GM12878 (cell line): ENCODE results near the gene EFNB2. TPM values are rescaled to one million over a fixed set of nuclear protein-coding genes. Genes with fewer than 3 reads are reported as not detected.

Source experiments
- ATAC-seq: fragments of 200-7000 bp; cut with Tn5 transposase; 3 replicates; pipeline ENCODE4 v1.9.1; 2020; ENCODE audit warnings: mild to moderate bottlenecking, moderate library complexity
- BruUV-seq: library from RNA; stranded (reverse); fragments of 400-500 nt; replicated peaks from 2 replicates; lab custom pipeline; 2021; lab: Mats Ljungman, UMichigan
- CTCF ChIA-PET: fragments of 300-600 bp; sonication (Branson Sonifier 250); formaldehyde crosslinking; extraction: SDS; loops from one replicate; lab custom pipeline; 2021; ENCODE audit warnings: inconsistent platforms; lab: Yijun Ruan, JAX
- POLR2A ChIA-PET: fragments of 350-600 bp; formaldehyde crosslinking; extraction: SDS; loops from one replicate; lab custom pipeline; 2021; ENCODE audit warnings: inconsistent platforms; lab: Charles Lee
- RAD21 ChIA-PET: fragments of 300-600 bp; sonication (Branson Sonifier 250); formaldehyde crosslinking; loops from one replicate; lab custom pipeline; 2023; ENCODE audit warnings: antibody characterized with exemption; ENCODE audit not compliant: unreplicated experiment; lab: Charles Lee
- SMC1A ChIA-PET: fragments of 300-600 bp; sonication (Branson Sonifier 250); formaldehyde crosslinking; loops from one replicate; lab custom pipeline; 2023; ENCODE audit not compliant: unreplicated experiment, uncharacterized antibody; lab: Charles Lee
- DNase-seq: peaks from one replicate; pipeline ENCODE4 v3.0.0-alpha.2; 2011; ENCODE audit warnings: low read depth, low spot score
- FAIRE-seq: peaks from 3 replicates; lab custom pipeline; 2011; peaks lifted over from hg19 to GRCh38; lab: Jason Lieb, UNC
- H2AFZ ChIP-seq: 2 replicates; pipeline ENCODE4 v1.6.0; 2011; ENCODE audit warnings: low read depth, low read length, control low read depth; ENCODE audit not compliant: control insufficient read depth
- H3K27ac ChIP-seq: 2 replicates; pipeline ENCODE4 v1.5.1; 2011; ENCODE audit warnings: control low read depth; ENCODE audit not compliant: control insufficient read depth, insufficient read depth
- H3K27me3 ChIP-seq, 2 experiments: replicated peaks in 1 of 2; 2 replicates each; pipeline versions ENCODE4 v1.6.0 to v1.6.1; 2011; ENCODE audit warnings: low read length in 1 of 2; ENCODE audit not compliant: control insufficient read depth in 2 of 2, insufficient read depth in 2 of 2
- H3K36me3 ChIP-seq, 2 experiments: 2 replicates each; pipeline ENCODE4 v1.5.1; 2011; ENCODE audit warnings: low read length in 1 of 2; ENCODE audit not compliant: control insufficient read depth in 2 of 2, insufficient read depth in 2 of 2
- H3K4me1 ChIP-seq: 2 replicates; pipeline ENCODE4 v1.6.1; 2011; ENCODE audit warnings: mild to moderate bottlenecking, low read length, moderate library complexity, mixed read lengths; ENCODE audit not compliant: control insufficient read depth, insufficient read depth
- H3K4me2 ChIP-seq: 2 replicates; pipeline ENCODE4 v1.6.0; 2011; ENCODE audit warnings: control low read depth; ENCODE audit not compliant: control insufficient read depth, insufficient read depth
- H3K4me3 ChIP-seq: fragments of 200-600 bp; sonication (generic); 2 replicates; pipeline ENCODE4 v1.5.1; 2016
- H3K79me2 ChIP-seq: 2 replicates; pipeline ENCODE4 v1.6.0; 2011; ENCODE audit warnings: low read length; ENCODE audit not compliant: control insufficient read depth, insufficient read depth
- H3K9ac ChIP-seq: 2 replicates; pipeline ENCODE4 v1.8.0; 2011; ENCODE audit warnings: low read length, control low read depth, mixed read lengths; ENCODE audit not compliant: control insufficient read depth, insufficient read depth
- H3K9me3 ChIP-seq: replicated peaks from 3 replicates; pipeline ENCODE4 v1.5.1; 2011; ENCODE audit warnings: mild to moderate bottlenecking, low read length; ENCODE audit not compliant: control insufficient read depth, insufficient read depth
- H4K20me1 ChIP-seq: 2 replicates; pipeline ENCODE4 v1.6.0; 2011; ENCODE audit not compliant: control insufficient read depth, insufficient read depth
- CHD4 ChIP-seq: fragments of 200-600 bp; sonication (generic); IDR thresholded peaks from 2 replicates; pipeline ENCODE4 v1.6.1; 2016; ENCODE audit warnings: mild to moderate bottlenecking
- EED ChIP-seq: sonication (generic); IDR thresholded peaks from 2 replicates; pipeline ENCODE4 v1.6.1; 2016; ENCODE audit warnings: antibody characterized with exemption, low read depth
- EGR1 ChIP-seq, 2 experiments: IDR thresholded peaks; 1 replicate in 1 of 2; 2 replicates in 1 of 2; pipeline ENCODE4 v1.6.1; 2011 to 2012; ENCODE audit warnings: low read depth in 2 of 2, low read length in 2 of 2, borderline replicate concordance in 1 of 2, mild to moderate bottlenecking in 1 of 2, moderate library complexity in 1 of 2
- ETV6 ChIP-seq, 2 experiments: fragments of 450-650 bp in 1 of 2; IDR thresholded peaks in 1 of 2; conservative IDR thresholded peaks in 1 of 2; 2 replicates each; pipeline ENCODE4 v1.6.1; 2014; ENCODE audit warnings: antibody characterized with exemption in 1 of 2, borderline replicate concordance in 1 of 2, low read depth in 1 of 2, mild to moderate bottlenecking in 1 of 2, moderate library complexity in 1 of 2
- GATAD2B ChIP-seq: fragments of 450-650 bp; conservative IDR thresholded peaks from 2 replicates; pipeline ENCODE4 v1.6.1; 2017; ENCODE audit warnings: low read depth, mild to moderate bottlenecking, moderate library complexity
- IKZF2 ChIP-seq, 2 experiments: fragments of 450-650 bp; IDR thresholded peaks; 2 replicates each; pipeline ENCODE4 v1.6.1; 2017; ENCODE audit warnings: mild to moderate bottlenecking in 2 of 2, moderate library complexity in 2 of 2
- MTA2 ChIP-seq: fragments of 450-650 bp; IDR thresholded peaks from 2 replicates; pipeline ENCODE4 v1.6.1; 2016; ENCODE audit warnings: low read depth, mild to moderate bottlenecking, moderate library complexity
- MYB ChIP-seq: fragments of 150-350 bp; IDR thresholded peaks from 2 replicates; pipeline ENCODE4 v1.6.1; 2014; ENCODE audit warnings: mild to moderate bottlenecking, low read depth, low read length, borderline replicate concordance
- NR2C1 ChIP-seq: fragments of 450-650 bp; IDR thresholded peaks from 2 replicates; pipeline ENCODE4 v1.6.1; 2017; ENCODE audit warnings: antibody characterized with exemption, mild to moderate bottlenecking, moderate library complexity
- SP1 ChIP-seq: IDR thresholded peaks from one replicate; pipeline ENCODE4 v1.6.1; 2011; ENCODE audit warnings: low read depth, low read length
- SUZ12 ChIP-seq: fragments of 200-600 bp; sonication (generic); IDR thresholded peaks from one replicate; pipeline ENCODE4 v1.6.1; 2018; ENCODE audit warnings: antibody characterized with exemption, mild to moderate bottlenecking; ENCODE audit not compliant: unreplicated experiment
- ZBED1 ChIP-seq: IDR thresholded peaks from 2 replicates; pipeline ENCODE4 v1.6.1; 2016; ENCODE audit warnings: borderline replicate concordance
- WGBS: methylation state at CpG from one replicate; pipeline ENCODE4 v1.1.6; 2016; ENCODE audit warnings: low lambda C conversion rate; ENCODE audit not compliant: insufficient replicate concordance, insufficient coverage; ENCODE audit errors: missing lambda C conversion rate; 5-methylcytosine and 5-hydroxymethylcytosine counted together
- in situ Hi-C: fragments of 300-500 bp; cut with MboI; formaldehyde crosslinking; loops from 9 replicates; pipeline ENCODE4 v1.14.3; 2018; ENCODE audit warnings: mixed read lengths
- intact Hi-C: fragments of 100-400 bp; cut with micrococcal nuclease; formaldehyde crosslinking; loops from one replicate; pipeline ENCODE4 v1.14.2; 2022; ENCODE audit not compliant: unreplicated experiment
- polyA plus RNA-seq, 11 experiments: library from polyadenylated mRNA; depleted of rRNA in 4 of 11; unstranded in 6 of 11; stranded (reverse) in 5 of 11; fragments of >200 nt; fragmentation: Nextera tagmentation in 4 of 11; fragmentation: Illumina TruSeq in 1 of 11; extraction: Ambion mirVana in 4 of 11; extraction: Trizol in 1 of 11; gene quantifications; 1 replicate in 1 of 11; 2 replicates in 10 of 11; pipeline versions ENCODE4 v1.2.1 to v1.2.3, GENCODE V29; 2011 to 2016; ENCODE audit warnings: inconsistent platforms in 2 of 11, missing spikeins in 2 of 11, low read depth in 1 of 11
- total RNA-seq, 4 experiments: library from RNA; depleted of rRNA in 3 of 4; stranded (reverse); fragments of >200 nt in 3 of 4; fragmentation: Illumina TruSeq in 1 of 4; extraction: Trizol in 1 of 4; gene quantifications; 2 replicates each; pipeline versions ENCODE4 v1.2.1 to v1.2.3, GENCODE V29; 2013 to 2021
- TF ChIP-seq, protein P1 (sequence below): IDR thresholded peaks from 2 replicates; pipeline ENCODE4 v1.6.1; 2011; ENCODE audit warnings: mild to moderate bottlenecking, low read depth, low read length, moderate library complexity; ENCODE audit not compliant: insufficient replicate concordance
- TF ChIP-seq, protein P2 (sequence below): IDR thresholded peaks from 2 replicates; pipeline ENCODE4 v1.6.1; 2012; ENCODE audit warnings: low read depth, low read length, improper control_type of control experiment
- TF ChIP-seq, protein P3 (sequence below): fragments of 450-650 bp; formaldehyde crosslinking; IDR thresholded peaks from 2 replicates; pipeline ENCODE4 v1.4.0; 2022; ENCODE audit warnings: mild to moderate bottlenecking, moderate library complexity
- TF ChIP-seq, protein P4 (sequence below): IDR thresholded peaks from 2 replicates; pipeline ENCODE4 v1.6.1; 2011; ENCODE audit warnings: low read depth, mild to moderate bottlenecking, low read length, moderate library complexity, borderline replicate concordance; ENCODE audit errors: extremely low read depth

EFNB2 gene
- total and polyA plus RNA-seq, 10 of the 15 experiments (the other 5 are each of a cell fraction or from before 2014, with no cell fraction given): 0.12 to 1.5 (median 0.31) TPM; not detected in 1

DNA sequence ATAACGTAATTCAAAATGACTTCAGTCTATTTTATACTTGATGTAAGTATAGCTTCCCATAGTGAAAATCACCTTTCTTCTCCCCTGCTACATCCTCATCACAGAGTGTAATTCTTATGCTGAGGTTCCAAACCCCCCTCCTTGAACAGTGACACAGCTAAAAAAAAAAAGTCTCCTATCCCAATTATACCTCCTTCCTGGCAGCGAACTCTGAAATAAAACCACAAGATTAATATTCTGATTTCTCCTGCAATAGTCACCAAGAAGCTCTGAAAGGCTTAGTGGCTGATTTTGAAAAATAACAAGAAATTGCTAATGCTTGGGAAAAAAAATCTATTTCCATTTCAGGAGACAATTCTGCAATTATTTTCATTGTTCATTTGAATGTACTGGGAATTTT is 36.3 kb downstream of the EFNB2 start:
- no peak overlapping the region for H3K4me2 ChIP-seq
- no peaks in the 10 kb centered on the region for H3K79me2 ChIP-seq
- BruUV-seq: no TSS peak
- in situ Hi-C loops (no loop called here), intact Hi-C loops (no loop called here)
- no peaks in the 10 kb centered on the region for H3K27me3 ChIP-seq
- no peak overlapping the region for H3K4me3 ChIP-seq
- WGBS: 28% methylated on average over 2 of the region's 2 CpGs
- no peak overlapping the region for H3K27ac ChIP-seq
- ChIA-PET CTCF (no interaction called here), SMC1A (interaction anchor here (0.6 kb wide), 1 partner anchor 22 kb away, joined by 3 read pairs; no protein-coding TSS in a partner anchor), POLR2A (no interaction called here), RAD21 (no interaction called here)
- H3K9ac ChIP-seq: no peak overlapping the region
- DNase-seq (no peak), FAIRE-seq (no peak), ATAC-seq (peak; percentile 30; the same call in 1 of the 3 replicates)
- no peaks in the 10 kb centered on the region for H3K4me1 ChIP-seq
- H3K36me3 ChIP-seq: no peaks in the 10 kb centered on the region
- no peaks in the 10 kb centered on the region for H3K9me3 ChIP-seq
- H2AFZ ChIP-seq: no peak overlapping the region
- H4K20me1 ChIP-seq: no peaks in the 10 kb centered on the region
- TF ChIP-seq CHD4 (no peak), SUZ12 (no peak), MYB (no peak), ETV6 (conservative IDR thresholded peaks at IDR 0.05 in 1 of 2, IDR thresholded peaks at IDR 0.05 in 1 of 2; ENCODE audit: borderline replicate concordance in 1 of 2, low read depth in 1 of 2) (no peak), EGR1 (IDR thresholded peaks at IDR 0.05; ENCODE audit: borderline replicate concordance in 1 of 2, low read depth in 2 of 2, low read length in 2 of 2) (no peak), SP1 (no peak), ZBED1 (no peak), GATAD2B (no peak), MTA2 (no peak), IKZF2 (IDR thresholded peaks at IDR 0.05) (no peak), EED (no peak), NR2C1 (no peak)
- TF ChIP-seq, protein P1, sequence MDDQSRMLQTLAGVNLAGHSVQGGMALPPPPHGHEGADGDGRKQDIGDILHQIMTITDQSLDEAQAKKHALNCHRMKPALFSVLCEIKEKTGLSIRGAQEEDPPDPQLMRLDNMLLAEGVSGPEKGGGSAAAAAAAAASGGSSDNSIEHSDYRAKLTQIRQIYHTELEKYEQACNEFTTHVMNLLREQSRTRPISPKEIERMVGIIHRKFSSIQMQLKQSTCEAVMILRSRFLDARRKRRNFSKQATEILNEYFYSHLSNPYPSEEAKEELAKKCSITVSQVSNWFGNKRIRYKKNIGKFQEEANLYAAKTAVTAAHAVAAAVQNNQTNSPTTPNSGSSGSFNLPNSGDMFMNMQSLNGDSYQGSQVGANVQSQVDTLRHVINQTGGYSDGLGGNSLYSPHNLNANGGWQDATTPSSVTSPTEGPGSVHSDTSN: no peak
- TF ChIP-seq, protein P2, sequence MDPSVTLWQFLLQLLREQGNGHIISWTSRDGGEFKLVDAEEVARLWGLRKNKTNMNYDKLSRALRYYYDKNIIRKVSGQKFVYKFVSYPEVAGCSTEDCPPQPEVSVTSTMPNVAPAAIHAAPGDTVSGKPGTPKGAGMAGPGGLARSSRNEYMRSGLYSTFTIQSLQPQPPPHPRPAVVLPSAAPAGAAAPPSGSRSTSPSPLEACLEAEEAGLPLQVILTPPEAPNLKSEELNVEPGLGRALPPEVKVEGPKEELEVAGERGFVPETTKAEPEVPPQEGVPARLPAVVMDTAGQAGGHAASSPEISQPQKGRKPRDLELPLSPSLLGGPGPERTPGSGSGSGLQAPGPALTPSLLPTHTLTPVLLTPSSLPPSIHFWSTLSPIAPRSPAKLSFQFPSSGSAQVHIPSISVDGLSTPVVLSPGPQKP: no peak
- TF ChIP-seq, protein P3, sequence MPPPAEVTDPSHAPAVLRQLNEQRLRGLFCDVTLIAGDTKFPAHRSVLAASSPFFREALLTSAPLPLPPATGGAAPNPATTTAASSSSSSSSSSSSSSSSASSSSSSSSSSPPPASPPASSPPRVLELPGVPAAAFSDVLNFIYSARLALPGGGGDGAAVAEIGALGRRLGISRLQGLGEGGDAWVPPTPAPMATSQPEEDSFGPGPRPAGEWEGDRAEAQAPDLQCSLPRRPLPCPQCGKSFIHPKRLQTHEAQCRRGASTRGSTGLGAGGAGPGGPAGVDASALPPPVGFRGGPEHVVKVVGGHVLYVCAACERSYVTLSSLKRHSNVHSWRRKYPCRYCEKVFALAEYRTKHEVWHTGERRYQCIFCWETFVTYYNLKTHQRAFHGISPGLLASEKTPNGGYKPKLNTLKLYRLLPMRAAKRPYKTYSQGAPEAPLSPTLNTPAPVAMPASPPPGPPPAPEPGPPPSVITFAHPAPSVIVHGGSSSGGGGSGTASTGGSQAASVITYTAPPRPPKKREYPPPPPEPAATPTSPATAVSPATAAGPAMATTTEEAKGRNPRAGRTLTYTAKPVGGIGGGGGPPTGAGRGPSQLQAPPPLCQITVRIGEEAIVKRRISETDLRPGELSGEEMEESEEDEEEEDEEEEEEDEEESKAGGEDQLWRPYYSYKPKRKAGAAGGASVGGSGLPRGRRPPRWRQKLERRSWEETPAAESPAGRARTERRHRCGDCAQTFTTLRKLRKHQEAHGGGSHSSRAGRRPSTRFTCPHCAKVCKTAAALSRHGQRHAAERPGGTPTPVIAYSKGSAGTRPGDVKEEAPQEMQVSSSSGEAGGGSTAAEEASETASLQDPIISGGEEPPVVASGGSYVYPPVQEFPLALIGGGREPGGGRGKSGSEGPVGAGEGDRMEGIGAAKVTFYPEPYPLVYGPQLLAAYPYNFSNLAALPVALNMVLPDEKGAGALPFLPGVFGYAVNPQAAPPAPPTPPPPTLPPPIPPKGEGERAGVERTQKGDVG (CRISPR knock-in tag): no peak
- TF ChIP-seq, protein P4, sequence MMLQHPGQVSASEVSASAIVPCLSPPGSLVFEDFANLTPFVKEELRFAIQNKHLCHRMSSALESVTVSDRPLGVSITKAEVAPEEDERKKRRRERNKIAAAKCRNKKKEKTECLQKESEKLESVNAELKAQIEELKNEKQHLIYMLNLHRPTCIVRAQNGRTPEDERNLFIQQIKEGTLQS: no peak
